GM18909 (cell line): ENCODE results near the gene MGAT4B.

ENCODE experiments used
- ATAC-seq: cut with Tn5 transposase; IDR thresholded peaks from one replicate; pipeline ENCODE4 v1.9.1; 2021; ENCODE audit warnings: mild to moderate bottlenecking; ENCODE audit not compliant: unreplicated experiment, poor library complexity

Gene MGAT4B

GRCh38 chr5:179827680-179828079 is 21.0 kb upstream of the MGAT4B start:
- ATAC-seq, result no peak

- no peak for ATAC-seq
Observed at GRCh38 chr5:179825655-179826182, 19.1 kb upstream of the MGAT4B start.

GRCh38 chr5:179824745-179825112 is 18.1 kb upstream of the MGAT4B start:
- no peak for ATAC-seq

- no peak for ATAC-seq
Observed at GRCh38 chr5:179823937-179824744, 17.5 kb upstream of the MGAT4B start.

GRCh38 chr5:179822444-179822990 is 15.9 kb upstream of the MGAT4B start:
- no peak for ATAC-seq

GRCh38 chr5:179822059-179822432 is 15.4 kb upstream of the MGAT4B start:
- no peak for ATAC-seq

GRCh38 chr5:179821298-179822058 is 14.8 kb upstream of the MGAT4B start:
- ATAC-seq, result peak; percentile 45

GRCh38 chr5:179820483-179821297 is 14.0 kb upstream of the MGAT4B start, which contains the start of gene SQSTM1:
Gene SQSTM1 (plus strand): TSS chr5:179820905. CDS start chr5:179820937, 32 bp downstream.
- ATAC-seq, result peak; percentile 48

GRCh38 chr5:179820127-179820482 is 13.4 kb upstream of the MGAT4B start:
- no peak for ATAC-seq

- ATAC-seq, result no peak
Observed at GRCh38 chr5:179819296-179820126, 12.8 kb upstream of the MGAT4B start.

- ATAC-seq, result peak; percentile 71
Observed at GRCh38 chr5:179818746-179819295, 12.2 kb upstream of the MGAT4B start.

GRCh38 chr5:179817890-179818745 is 11.5 kb upstream of the MGAT4B start:
- ATAC-seq, result no peak

- no peak for ATAC-seq
Observed at GRCh38 chr5:179817470-179817840, 10.8 kb upstream of the MGAT4B start.

GRCh38 chr5:179816796-179817469 is 10.3 kb upstream of the MGAT4B start:
- ATAC-seq, result no peak

- ATAC-seq, result no peak
Observed at GRCh38 chr5:179816401-179816795, 9.7 kb upstream of the MGAT4B start.

GRCh38 chr5:179815491-179816249 is 9.0 kb upstream of the MGAT4B start:
- ATAC-seq, result no peak

- no peak for ATAC-seq
Observed at GRCh38 chr5:179814090-179814489, 7.4 kb upstream of the MGAT4B start.
